Measurements from ENCODE around the gene TRIM8. TPM values are rescaled to one million over a fixed set of nuclear protein-coding genes. Genes with fewer than 3 reads are reported as not detected.
A peak's percentile ranks its signal among the peaks of the same experiment; 100 is the strongest.

The TRIM8 gene
- total RNA-seq, 1 donor from 2014 or later: 81.6 TPM

GRCh38 chr10:102668326-102669107 lies 24.2 kb downstream of the TRIM8 start:
- peak overlapping the region; percentile 16 for H3K27ac Mint-ChIP-seq
- H3K36me3 Mint-ChIP-seq: no peaks in the 10 kb centered on the region
- H3K4me3 Mint-ChIP-seq: no peak overlapping the region
- no peaks in the 10 kb centered on the region for H3K9me3 Mint-ChIP-seq
- peaks cover 22% of the 10 kb centered on the region for H3K4me1 Mint-ChIP-seq (ENCODE audit: unreplicated experiment)
- no peak for TF ChIP-seq CTCF (conservative IDR thresholded peaks at IDR 0.05)
- no peak for DNase-seq (ENCODE audit: extremely low spot score, unreplicated experiment)
- no peaks in the 10 kb centered on the region for H3K27me3 Mint-ChIP-seq

GRCh38 chr10:102669206-102670064 lies 25.2 kb downstream of the TRIM8 start:
- no peak for DNase-seq (ENCODE audit: extremely low spot score, unreplicated experiment)
- peak; percentile 64 for TF ChIP-seq CTCF (conservative IDR thresholded peaks at IDR 0.05)
- no peak overlapping the region for H3K27ac Mint-ChIP-seq

DNA sequence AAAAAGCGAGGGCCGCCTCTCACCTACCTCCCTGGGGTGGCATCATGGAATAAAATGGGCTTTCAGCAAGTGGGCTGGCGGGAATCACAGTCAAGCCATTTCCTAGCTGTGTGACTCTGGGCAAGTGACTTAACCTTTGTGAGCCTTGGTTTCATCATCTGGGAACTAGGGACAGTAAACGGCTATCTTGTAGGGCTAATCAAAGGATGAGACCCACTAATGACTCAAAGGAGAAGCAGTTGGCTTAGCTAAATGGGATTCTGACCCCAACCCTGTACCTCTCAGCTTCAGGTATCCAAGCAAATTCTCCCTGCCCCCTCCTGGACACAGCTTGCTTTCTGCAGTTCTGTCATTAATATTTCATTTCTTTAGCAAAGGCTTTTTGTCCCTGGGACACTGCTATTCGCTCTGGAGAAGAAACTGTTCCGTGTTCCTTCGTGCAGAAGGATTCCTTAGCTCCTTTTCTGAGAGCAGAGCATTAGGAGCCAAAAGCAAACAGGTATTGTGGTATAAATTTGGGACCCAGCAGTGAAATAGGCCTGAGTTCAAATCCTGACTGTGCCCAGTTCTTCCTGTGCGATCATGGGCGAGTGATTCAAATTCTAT lies 25.9 kb downstream of the TRIM8 start:
- peak; percentile 13 for TF ChIP-seq CTCF (conservative IDR thresholded peaks at IDR 0.05)
- H3K27ac Mint-ChIP-seq: no peak overlapping the region
- no peaks in the 10 kb centered on the region for H3K36me3 Mint-ChIP-seq
- H3K27me3 Mint-ChIP-seq: no peaks in the 10 kb centered on the region
- H3K4me1 Mint-ChIP-seq (ENCODE audit: unreplicated experiment): peaks cover 38% of the 10 kb centered on the region
- no peak overlapping the region for H3K4me3 Mint-ChIP-seq
- H3K9me3 Mint-ChIP-seq: no peaks in the 10 kb centered on the region
- DNase-seq (ENCODE audit: extremely low spot score, unreplicated experiment): no peak

More at GRCh38 chr10:102669206-102670064, 25.2 kb downstream of the TRIM8 start:
- H3K4me1 Mint-ChIP-seq (ENCODE audit: unreplicated experiment): peaks cover 31% of the 10 kb centered on the region
- no peaks in the 10 kb centered on the region for H3K27me3 Mint-ChIP-seq
- no peaks in the 10 kb centered on the region for H3K36me3 Mint-ChIP-seq
- H3K4me3 Mint-ChIP-seq: no peak overlapping the region
- H3K9me3 Mint-ChIP-seq: no peaks in the 10 kb centered on the region

DNA sequence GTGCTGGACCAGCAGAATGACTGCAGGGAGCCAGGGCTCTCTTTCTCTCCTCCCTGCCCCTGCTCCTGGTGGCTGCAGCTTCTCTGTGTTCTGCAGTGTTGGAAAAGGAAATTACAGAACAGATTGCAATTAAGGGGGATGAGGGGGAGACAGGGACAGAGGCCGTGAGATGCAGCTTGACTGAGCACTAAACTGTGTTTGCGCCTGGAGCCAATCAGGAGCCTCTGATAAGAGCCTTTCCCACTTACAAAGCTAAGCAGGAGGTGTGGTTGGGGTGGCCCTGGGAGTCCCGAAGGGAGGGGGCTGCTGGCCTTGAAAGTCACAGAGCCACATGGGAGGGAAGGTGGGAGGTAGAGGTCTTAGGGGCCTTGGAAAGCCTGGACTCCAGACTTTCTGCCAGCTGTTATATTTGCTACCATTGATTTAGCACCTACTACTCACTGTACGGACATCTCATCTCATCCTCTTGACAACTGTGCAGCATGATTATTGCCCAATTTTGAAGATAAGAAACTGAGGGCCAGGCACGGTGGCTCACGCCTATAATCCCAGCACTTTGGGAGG lies 26.7 kb downstream of the TRIM8 start:
- H3K4me1 Mint-ChIP-seq (ENCODE audit: unreplicated experiment): peaks cover 46% of the 10 kb centered on the region
- H3K36me3 Mint-ChIP-seq: no peaks in the 10 kb centered on the region
- H3K4me3 Mint-ChIP-seq: no peak overlapping the region
- no peak for TF ChIP-seq CTCF (conservative IDR thresholded peaks at IDR 0.05)
- DNase-seq (ENCODE audit: extremely low spot score, unreplicated experiment): no peak
- no peak overlapping the region for H3K27ac Mint-ChIP-seq
- H3K9me3 Mint-ChIP-seq: no peaks in the 10 kb centered on the region
- H3K27me3 Mint-ChIP-seq: no peaks in the 10 kb centered on the region

- Mint-ChIP-seq H3K9me3 (no peaks in the 10 kb centered on the region), H3K27me3 (no peaks in the 10 kb centered on the region), H3K36me3 (no peaks in the 10 kb centered on the region), H3K4me1 (ENCODE audit: unreplicated experiment) (peaks cover 63% of the 10 kb centered on the region), H3K27ac (peak overlapping the region; percentile 76), H3K4me3 (peak overlapping the region; percentile 77)
- TF ChIP-seq CTCF (conservative IDR thresholded peaks at IDR 0.05): no peak
- no peak for DNase-seq (ENCODE audit: extremely low spot score, unreplicated experiment)
Measured at GRCh38 chr10:102673236-102673818, 29.0 kb downstream of the TRIM8 start.

Measured in type B pancreatic cell (in vitro differentiated cells).